ENCODE results near the gene PRELID1.

DNA sequence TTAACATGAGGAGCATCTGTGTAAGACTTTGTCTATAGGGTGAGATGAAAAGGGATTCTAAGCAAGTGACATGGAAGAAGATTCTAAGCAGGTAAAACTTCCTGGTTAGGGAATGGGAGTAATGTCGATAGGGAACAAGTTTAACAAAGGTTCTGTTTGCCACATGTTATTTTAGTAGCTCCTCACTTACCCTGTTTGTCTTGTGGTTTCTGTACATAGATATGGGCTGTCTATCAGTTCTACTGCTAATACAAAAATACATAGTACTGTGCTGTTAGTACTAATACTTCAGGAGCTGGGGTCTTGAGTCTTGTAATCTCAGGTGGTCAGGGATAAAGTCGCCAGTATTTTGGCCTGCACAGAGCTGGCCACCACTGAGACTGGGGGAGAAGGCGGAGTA lies 32.9 kb upstream of the PRELID1 start:
- TF ChIP-seq, protein P1, sequence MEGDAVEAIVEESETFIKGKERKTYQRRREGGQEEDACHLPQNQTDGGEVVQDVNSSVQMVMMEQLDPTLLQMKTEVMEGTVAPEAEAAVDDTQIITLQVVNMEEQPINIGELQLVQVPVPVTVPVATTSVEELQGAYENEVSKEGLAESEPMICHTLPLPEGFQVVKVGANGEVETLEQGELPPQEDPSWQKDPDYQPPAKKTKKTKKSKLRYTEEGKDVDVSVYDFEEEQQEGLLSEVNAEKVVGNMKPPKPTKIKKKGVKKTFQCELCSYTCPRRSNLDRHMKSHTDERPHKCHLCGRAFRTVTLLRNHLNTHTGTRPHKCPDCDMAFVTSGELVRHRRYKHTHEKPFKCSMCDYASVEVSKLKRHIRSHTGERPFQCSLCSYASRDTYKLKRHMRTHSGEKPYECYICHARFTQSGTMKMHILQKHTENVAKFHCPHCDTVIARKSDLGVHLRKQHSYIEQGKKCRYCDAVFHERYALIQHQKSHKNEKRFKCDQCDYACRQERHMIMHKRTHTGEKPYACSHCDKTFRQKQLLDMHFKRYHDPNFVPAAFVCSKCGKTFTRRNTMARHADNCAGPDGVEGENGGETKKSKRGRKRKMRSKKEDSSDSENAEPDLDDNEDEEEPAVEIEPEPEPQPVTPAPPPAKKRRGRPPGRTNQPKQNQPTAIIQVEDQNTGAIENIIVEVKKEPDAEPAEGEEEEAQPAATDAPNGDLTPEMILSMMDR (IDR thresholded peaks at IDR 0.05 in 8 of 11, conservative IDR thresholded peaks at IDR 0.05 in 3 of 11) = no peak
- TF ChIP-seq POLR2A (IDR thresholded peaks at IDR 0.05) (no peak), POLR2AphosphoS5 (IDR thresholded peaks at IDR 0.05) (no peak)
